HG03342 (cell line): Measurements from ENCODE around the gene THYN1.
A peak's percentile ranks its signal among the peaks of the same experiment; 100 is the strongest.

ENCODE experiments used
- ATAC-seq: cut with Tn5 transposase; IDR thresholded peaks from one replicate; pipeline ENCODE4 v1.9.1; 2021; ENCODE audit warnings: mild to moderate bottlenecking, moderate library complexity; ENCODE audit not compliant: unreplicated experiment

THYN1 gene

GRCh38 chr11:134224710-134225664 lies 28.2 kb downstream of the THYN1 start:
- ATAC-seq = peak; percentile 17

DNA sequence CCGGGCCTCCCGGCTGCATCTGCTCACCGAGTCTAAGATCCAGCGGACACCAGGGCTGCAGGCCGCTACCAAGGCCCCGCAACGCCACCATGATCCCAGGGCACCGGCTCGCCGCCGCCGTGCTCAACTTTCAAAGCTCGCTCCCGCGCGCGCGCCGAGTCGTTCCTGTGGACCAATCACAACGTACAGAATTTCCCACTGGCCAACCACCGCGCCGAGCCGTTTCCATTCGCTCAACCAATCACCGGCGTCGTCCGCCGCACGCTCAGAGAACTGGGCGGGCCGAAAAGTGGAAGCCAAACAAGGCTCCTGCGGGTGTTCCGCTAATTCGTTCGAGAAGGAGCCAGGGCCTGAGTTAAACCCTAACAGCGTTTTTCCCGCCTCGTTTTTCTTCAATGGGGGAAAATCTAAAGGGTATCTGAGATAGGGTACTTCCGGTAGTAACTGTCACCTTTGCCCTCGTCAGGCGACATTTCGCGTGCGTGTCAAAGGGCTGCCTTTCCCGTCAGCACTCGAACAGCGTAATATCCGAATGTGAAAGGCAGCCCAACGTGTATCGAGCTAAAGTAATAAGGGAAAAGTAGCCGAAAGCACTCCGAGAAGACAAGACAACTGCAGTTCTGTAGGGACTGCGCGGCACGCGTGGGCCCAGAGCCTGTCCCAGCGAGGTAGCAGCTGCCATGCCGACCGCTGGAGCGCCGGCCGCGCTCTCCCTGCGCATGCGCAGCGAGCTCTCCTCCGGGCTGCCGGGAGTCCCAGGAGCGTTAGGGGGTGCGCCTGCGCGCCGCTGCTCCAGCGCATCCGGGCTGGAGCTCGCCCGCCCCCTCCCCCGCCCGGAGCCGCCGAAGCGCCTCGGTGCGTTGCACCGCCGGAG lies 29.1 kb downstream of the THYN1 start, which contains the start of the genes NCAPD3 and VPS26B:
NCAPD3 (minus strand) TSS at position 132 of the 874 bp plus-strand sequence; CDS start at position 91, 41 bp downstream.
VPS26B (plus strand) TSS at position 836 of the 874 bp plus-strand sequence. CDS start 452 bp downstream, outside the sequence.
- ATAC-seq = peak; percentile 77

- ATAC-seq = no peak
Observed at GRCh38 chr11:134223121-134223520, 30.0 kb downstream of the THYN1 start.

DNA sequence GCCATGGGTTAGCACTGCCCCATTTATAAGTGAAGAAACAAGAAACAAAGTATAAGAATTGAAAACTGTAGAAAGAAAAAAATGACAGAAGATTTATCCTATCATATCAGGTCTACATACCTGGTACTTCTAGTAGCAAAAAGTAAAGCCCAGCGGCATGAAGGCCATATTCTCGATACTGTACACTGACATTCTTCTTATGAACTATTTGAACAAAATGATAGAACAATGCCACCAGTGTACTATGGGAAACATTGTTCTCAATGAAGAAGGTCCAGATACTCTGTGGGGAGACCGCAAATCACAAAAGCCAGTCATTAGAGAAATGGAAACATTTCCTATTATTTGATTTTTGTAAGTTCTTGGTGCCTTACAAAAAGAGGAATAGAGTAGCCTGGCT lies 36.3 kb downstream of the THYN1 start:
- ATAC-seq = no peak

DNA sequence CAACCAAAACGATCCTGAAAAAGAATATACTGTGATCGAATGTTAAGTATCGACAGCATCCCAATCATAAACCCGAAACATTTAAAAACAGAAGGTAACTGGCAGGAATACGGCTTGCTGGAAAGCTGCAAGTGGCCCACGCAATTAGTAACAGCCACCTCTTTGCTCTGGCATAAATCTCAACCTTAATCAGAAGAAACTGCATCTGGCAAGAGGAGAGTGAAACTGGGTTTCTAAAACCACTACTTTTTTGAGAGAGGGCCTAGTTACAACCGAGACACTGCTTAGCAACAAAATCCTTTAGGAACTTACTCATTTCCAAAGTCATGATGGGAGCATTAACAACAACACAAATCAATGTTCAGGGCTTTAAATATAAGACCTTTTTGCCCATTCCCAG lies 37.3 kb downstream of the THYN1 start:
- ATAC-seq = no peak

DNA sequence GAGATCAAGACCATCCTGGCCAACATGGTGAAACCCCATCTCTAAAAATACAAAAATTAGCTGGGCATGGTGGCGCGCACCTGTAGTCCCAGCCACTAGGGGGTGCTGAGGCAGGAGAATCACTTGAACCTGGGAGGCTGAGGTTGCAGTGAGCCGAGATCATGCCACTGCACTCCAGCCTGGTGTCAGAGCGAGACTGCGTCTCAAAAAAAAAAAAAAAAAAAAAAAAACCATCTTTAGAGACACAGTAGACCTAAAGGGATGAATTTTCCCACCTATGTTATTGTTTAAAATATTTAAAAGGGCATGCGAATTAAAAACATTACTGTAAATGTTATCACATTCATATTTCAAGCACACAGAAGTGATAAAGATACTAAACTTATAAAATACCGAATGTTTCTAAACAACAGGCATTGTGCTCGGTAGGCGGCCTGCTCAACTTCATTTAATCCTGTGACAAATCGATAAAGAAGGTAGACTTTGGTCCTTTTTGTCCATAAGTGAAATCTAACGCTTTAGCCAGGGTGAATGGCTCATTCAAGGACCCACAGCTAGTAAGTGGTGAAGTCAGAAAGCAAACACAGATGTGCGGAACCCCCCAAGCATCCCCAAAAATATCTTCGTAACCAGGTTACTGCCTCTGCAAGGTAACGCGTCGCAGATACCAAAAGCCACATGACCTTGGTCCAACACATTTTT lies 45.5 kb downstream of the THYN1 start:
- no peak for ATAC-seq

DNA sequence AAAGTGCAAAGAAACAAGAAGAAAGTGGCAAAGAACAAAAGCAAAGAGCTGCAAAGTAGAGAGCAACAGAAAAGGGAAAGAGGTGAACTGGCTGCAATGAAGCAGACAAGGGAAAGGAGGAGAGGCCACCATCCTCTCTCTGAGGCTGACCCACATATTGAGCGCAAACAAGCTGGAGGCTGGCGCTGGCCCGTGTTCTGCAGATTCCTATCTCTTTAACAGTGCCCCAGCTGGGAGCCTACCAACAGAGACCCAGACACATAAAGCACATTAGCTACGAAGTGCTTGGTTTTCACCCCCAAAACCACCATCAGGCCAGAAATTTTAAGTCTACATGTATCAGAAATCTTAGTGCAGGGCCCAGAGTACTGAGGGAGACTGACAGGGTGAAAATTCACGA lies 47.0 kb downstream of the THYN1 start:
- ATAC-seq = no peak

DNA sequence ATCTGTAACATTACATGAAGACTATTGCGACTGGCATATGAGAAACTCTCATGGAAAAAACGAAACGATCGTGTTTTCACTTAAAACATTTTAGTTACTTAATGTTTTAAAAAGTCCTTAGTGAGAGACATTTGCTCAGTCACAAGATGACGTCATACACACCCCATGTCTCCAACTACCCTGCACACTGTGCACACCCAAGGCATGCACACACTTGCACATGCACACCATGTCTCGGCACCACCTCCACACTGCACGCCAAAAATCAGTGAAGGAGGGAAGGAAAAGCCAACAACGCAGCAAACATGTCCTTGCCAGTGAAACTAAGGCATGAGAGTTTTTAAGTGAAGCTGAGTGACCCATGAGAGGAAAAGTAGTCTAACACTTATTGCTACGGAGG lies 47.4 kb downstream of the THYN1 start:
- ATAC-seq = no peak

- ATAC-seq = no peak
Observed at GRCh38 chr11:134202661-134203060, 50.5 kb downstream of the THYN1 start.

DNA sequence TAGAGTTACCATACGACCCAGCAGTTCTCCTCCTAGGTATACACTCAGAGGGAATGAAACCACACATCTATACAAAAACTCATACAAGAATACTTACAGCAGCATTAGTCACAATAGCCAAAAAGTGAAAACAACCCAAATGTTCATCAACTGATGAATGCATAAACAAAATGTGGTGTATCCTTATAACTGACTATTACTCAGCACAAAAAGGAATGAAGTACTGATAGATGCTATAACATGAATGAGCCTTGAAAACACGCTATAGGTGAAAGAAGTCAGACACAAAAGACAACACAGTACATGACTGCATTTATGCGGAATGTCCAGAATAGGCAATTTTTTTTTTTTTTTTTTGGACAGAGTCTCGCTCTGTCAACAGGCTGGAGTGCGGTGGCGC lies 52.5 kb downstream of the THYN1 start:
- no peak for ATAC-seq

DNA sequence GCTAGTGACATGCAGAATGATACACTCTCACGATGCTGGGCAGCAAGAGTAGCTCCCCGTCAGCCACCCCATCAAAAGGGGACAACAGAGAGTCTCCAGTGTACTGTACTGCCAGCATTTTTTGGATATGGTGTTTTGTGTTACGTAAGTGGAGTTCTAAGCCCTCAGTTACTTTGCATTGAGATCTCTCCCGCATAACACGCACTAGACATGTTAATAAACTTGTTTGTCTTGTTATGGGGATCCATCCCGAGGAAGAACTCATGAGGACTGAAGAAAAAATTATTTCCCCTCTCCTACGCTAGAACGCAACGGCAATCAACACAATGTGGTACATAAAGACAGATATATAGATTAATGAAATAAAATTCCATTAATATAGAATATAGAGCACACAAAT lies 53.6 kb downstream of the THYN1 start:
- ATAC-seq = no peak
